ENCODE results near the gene CEP112.

Gene CEP112

DNA sequence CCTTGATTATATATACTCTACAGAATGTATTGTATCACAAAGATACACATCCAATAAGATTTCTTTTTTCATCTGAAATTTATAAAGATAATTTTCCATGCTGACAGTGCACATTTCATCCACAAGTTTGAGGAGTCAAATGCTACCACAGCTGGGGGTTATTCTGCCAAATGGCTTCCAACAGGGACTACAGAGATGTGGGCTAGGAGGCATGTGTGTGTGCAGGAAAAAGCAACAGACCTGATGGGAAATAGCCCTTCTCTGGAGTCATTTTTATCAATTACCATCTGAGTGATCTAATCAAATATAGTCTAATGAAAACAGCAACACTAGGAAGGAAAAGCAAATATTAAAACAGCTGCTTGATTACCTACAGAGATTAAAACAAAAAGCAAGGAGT is 290.5 kb downstream of the CEP112 start:
- no peak for DNase-seq
- intact Hi-C loops (cut with DNase I) = no loop called here

DNA sequence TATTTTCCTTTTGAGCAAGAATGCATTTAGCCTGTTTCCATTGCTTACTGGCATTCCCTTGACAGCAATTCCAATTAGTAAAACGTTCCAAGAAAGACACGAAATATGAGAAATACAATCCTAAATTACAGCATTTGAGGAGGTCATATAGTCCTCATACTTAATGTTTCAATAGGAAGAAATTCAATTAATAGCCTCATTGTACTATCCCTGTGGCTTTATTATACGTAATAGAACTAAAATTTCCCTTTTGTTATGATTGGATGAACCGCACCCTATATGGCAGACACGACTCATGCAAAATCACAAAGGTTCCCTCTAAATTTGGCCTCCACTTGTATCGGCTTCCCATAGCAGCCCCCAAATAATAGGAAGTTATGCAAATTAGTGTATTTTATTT is 291.7 kb downstream of the CEP112 start:
- DNase-seq = no peak
- intact Hi-C loops (cut with DNase I) = no loop called here

DNA sequence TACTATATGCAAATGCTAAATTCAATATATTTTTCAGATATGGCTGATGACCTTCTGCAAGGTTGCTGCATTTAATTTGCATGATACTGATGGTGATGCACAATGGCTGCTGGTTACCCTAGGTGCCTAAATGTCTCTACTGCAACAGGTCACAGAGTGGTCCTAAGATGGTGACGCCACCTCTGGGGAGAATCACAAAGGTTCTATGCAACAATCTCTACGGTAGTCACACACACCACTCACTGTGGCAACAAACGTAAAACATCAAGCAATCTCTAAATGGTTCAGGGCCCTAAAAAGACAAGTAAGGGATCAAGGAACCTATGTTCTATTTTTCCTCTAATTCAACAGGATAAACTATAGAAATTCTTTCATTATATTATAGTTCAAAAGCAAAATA is 293.3 kb downstream of the CEP112 start:
- intact Hi-C loops (cut with DNase I) = no loop called here
- DNase-seq = no peak

DNA sequence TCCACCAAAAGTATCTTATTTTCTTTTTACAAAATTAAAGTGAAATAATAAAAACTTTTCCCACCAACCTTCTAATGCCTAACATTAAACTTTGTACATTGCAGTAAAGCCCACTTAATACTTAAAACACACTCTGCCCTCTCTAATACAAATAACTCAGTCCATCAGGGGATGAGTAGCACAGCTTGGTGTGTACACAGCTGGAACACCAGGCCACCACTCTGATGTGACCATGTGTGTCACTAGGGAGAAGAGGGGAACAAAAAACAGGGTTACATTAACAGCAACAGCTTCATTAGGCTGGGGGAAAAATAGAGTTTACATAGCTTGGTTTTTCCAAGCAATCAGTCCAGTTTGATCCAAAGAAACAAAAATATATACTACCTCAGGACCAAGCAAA is 295.0 kb downstream of the CEP112 start:
- intact Hi-C loops (cut with DNase I) = no loop called here
- DNase-seq = no peak

DNA sequence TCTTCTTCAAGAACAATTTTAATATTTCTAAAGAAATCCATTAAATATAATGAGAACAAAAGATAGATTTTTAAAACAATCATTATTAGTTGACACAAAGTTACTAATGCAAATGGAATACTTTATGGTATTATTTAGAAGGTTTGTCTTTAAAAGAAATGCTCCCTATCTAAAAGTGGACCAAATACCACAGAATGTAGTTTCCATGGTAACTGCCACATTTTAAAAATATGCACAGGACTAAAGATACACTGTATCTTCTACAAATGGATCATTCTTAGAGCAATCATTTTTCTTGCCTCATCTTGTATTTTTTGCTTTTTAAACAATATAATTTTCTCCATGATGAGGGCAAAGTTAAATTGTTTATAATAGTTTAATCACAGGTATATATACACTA is 296.0 kb downstream of the CEP112 start:
- intact Hi-C loops (cut with DNase I) = no loop called here
- no peak for DNase-seq

DNA sequence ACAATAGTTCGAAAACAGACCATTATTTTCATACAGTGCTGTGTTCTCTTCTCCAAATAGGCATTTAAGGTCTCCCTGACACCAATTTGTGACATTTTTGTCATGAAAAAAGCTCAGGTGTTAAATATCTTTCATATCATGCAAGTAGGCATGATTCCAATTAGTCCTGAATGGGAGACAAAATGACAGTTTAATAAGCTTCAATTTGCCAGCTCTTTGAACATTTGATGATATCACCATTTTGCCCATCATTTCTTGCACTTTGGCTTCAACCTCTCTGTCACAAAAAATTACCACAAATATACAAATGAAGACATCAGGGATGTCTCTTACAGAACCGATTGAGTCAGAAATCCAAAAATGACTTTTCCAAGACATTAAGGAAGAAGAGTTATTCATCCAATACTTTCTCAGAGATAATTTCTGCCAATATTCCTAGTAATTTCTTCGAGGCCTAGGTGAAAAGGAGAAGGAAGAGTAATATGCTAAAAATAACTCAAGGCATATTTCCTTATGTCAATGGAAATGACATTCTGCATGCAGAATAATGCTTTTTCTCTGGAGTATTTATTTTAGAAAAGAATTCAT is 298.1 kb downstream of the CEP112 start:
- intact Hi-C loops (cut with DNase I) = no loop called here
- no peak for DNase-seq

DNA sequence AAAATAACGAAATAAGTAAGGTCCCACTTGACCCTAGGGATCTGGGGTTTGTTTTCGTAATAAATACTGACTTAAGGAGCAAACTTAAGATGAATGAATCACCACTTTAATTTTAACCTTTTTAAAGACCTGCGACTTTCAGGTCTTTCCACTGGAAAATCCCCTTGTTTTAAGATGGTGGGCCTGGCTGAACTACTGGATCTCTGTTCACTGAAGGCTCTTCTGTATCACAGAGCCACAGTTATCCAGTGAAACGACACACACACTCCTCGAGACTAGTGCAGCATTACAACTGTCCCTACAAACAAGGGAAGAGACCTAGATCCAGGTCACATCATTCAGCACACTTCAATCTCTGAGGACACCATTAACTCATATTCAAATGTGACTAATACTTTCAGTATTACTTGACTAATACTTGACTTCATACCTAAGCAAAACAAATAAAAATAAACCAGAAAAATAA is 299.0 kb downstream of the CEP112 start:
- DNase-seq = no peak
- intact Hi-C loops (cut with DNase I) = no loop called here

DNA sequence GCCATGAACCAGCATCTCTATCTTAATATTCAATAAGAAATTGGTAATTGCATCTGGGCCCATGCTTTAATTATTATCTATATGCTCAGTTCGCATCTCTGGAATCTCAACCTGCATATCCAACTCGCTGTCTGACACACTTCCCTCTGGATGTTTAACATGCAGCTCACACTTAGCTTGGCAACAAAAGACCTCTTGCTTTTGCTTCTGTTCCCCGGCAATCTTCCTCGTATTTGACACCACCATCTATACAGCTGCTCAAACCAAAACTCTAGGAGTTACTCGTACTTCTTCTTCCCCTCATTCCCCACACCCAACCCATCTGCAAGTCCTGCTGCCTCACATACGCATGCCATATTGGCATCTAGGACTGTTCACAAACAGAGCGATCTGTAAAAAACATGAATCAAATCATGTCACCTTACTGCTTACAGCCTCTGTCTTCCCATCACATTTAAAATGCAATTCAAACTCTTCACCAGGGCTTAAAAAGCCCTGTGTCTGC is 300.6 kb downstream of the CEP112 start:
- DNase-seq = no peak
- intact Hi-C loops (cut with DNase I) = no loop called here

DNA sequence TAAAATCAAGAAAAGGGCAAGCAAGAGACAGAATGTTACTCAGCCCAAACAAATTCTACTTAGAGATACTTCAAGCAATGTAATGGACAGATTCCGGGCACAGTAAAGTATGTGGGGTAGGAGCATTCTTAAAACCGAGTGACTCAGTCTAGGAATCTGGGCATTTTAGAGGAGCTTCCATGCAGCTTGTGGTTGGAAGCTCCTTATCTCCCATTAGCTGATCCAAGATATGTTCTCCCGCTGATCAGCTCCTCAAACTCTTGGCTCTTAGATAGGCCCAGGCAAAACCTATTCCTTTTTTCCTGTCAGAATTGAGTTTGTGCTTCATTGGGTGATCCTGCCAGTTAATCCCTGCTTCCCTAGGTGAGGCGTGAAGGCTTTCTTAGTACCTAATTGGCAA is 303.3 kb downstream of the CEP112 start:
- no peak for DNase-seq
- intact Hi-C loops (cut with DNase I) = no loop called here

DNA sequence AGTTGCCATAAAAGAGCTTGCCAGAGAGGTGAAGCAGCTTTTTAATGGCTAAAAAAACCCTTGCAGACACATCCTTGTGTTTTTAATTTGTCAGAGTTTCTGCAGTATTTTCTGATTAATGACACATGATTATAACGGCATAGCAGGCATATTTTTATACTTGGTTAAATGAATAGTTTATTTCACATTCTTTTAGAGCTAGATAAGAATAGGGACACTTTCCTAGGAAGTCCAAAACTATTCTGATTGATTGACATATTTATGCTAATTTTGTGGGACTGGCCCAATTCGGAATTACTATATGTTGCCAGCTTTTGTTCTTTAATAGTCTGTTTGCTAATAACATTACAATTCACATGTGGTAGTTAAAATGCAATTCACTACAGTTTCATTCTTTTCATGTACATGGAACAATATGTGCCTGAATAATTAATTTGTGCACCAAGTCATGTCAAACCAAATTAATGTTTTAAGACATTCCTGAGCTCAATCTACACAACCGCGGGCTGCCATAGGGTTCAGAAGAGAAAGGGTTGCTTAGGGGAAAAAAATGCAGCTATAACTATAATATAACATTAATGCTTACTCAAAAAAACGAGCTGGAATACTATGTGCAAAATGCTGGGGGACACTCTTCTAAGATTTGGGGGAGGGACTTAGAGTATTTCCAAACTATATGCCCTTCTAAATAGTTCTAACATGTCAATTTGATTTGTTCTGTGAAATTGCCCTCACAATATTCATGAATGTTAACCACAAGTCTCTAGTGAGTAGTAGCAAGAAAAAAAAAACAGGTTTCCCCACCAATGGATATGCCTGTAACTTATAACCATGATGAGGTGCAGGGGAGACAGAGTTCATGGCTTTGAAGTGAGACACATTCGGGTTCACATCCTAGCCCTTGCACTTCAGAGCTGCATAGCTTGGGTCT is 305.4 kb downstream of the CEP112 start:
- DNase-seq = no peak
- intact Hi-C loops (cut with DNase I) = no loop called here

DNA sequence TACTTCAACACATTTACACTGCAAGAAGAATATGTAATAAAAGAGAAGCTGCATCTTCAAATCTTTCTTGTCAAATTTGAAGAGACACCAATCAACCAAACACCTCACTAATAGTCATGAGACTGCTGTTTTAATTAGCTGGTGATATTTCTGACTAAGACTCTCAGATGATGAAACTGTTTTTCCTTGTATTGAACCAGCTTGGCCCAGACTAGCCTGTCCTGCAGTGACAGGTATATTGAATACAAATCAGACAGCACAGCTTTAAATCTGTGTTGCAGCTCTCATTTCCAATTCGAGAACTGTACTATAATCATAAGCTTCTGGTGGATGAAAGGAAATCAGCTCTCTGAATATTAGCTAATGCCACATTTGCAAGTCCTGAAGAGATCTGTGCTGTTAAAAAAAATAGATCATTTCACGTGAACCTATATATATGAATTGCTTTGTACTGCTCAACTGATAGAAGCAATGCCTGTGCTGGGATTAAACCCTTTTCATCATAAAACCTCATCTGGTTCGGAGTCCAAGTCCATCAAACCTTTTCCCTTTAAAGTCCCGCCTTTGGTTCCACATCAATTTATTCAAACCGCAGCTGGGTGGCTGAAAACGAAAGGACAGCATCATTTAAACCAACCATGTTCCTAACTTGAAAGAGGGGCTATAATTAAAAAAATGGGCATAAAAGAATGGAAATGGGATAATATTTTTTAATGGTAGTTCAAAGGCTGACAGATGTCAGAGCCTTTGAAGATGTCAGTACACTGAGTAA is 306.2 kb downstream of the CEP112 start:
- no peak for DNase-seq
- intact Hi-C loops (cut with DNase I) = no loop called here

DNA sequence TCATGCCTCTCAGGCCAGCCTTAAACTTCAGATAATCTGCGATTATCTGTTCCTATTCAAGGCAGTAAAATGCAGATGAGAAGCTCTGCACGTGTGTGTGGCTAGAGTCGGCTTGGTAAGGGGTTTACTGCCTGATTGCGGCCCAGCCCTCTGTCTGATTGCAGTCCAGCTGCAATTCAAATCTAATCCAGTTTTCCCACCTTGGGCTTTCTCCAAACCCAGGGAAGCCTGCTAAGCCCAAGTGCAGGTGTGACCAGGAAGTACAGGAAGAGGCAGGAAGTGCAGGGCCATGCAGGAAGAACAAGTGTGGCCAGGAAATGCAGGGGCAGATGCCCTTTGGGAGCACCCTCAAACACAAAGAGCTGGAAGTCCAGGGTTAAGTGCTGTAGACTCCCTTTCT is 314.9 kb downstream of the CEP112 start:
- DNase-seq = no peak
- intact Hi-C loops (cut with DNase I) = no loop called here

DNA sequence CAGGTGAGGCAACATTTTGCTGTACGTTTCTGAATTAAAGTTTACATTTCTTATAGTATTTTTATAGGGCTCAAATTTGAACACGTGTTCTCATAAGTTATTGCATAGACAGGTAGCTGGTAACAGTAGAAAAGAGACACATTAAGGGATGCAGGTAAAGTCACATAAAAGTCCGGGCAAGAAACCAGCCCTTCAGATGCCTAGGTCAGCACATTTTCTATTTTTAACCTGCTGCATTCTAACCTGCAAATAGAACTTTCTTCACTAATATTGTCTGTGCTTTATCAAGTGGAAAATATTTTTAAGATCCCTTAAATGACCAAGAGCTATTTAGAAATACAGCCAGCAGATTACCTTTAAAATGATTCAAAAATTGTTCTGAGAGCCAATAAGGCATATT is 323.1 kb downstream of the CEP112 start:
- DNase-seq = no peak

DNA sequence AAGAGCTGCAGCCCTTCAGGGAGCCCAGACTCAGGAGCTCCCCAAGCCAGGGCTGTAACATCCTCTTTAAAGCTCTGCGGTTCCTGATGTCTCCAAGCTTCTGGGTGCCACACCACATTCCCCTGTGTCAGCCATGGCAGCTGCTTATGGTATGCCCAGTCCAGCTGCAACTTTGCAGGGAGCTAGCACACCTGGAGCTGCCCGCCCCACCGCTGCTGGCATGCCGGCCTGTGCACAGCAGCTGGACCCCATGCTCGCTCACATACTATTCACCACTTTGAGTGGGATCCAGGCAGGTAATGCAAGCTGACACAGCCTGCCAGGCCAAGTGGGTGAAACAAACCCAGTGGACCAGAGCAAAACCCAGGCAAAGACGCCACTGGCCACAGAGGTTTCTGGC is 324.9 kb downstream of the CEP112 start:
- DNase-seq = no peak
- intact Hi-C loops (cut with DNase I) = no loop called here

More for the DNA sequence above, 323.1 kb downstream of the CEP112 start:
- intact Hi-C loops (cut with DNase I) = no loop called here

DNA sequence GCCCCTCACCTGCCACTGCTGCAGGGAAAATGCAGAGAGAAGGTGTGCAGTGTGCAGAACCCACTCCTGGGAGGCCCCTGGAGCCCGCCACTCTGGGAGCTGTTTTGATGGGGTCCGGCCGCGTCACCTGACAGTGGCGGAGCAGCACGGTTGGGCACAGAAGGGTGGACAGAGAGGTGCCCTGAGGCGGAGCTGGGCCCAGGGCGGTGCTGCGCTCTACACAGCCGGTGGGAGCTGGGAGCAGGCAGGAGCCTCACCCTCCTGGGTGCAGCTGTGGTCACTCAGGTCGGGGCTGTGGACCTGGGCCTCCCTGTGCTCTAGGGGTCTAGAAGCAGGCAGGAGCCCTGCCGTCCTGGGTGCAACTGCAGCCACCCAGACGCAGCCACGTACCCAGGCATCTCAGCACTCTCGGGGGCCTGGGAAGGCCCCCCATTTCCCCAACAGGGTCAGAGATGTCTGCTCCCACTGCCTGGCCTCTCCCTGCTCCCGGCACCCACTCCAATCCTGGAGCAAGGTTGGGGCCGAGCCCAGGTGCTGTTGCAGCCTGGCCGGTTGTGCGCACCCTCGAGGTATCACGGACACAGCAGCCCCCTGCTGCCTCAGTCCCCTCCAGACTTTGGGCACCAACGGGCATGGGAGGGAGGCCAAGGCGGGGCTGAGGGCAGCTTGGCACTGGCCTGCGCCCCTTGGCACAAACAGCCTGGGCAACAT is 326.1 kb downstream of the CEP112 start:
- peak in 1 of 10 donors; percentile 63 for DNase-seq
- intact Hi-C loops (cut with DNase I) = no loop called here

DNA sequence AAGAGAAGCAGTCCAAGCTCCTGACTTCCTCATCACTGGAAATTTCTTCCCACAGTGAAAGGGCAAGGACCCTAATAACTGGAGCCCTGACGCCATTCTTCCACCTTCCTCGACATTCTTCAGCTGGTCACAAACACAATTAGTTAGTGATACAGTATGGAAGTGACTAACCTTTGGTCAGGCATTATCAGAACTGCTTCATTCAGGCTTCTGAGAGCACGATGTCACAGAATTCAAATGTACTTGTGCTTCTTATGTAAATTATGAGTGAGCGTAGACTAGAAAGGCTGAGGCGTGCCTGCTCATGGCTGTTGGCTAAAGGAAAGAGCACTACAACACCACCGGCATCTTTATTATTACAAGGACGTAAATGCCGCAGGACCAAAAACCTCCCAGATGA is 327.5 kb downstream of the CEP112 start:
- no peak for DNase-seq
- intact Hi-C loops (cut with DNase I) = no loop called here

DNA sequence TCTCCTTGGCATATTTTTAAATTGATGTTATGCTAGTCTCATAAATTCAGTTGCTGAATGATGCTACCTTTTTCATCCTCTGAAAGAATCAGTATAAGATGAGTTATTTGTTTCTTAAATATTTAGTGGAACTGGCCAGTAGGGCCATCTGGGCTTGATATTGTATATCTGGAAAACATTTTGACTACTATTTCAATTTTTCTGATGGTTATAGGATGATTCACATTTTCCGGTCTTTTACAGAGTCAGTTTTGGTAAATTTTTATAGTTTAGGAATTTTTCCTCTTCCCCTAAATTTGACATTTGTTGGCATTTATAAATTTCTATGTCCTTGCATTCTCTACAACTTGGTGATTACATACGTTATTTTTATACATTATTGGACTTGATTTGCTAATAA is 334.2 kb downstream of the CEP112 start:
- intact Hi-C loops (cut with DNase I) = no loop called here

DNA sequence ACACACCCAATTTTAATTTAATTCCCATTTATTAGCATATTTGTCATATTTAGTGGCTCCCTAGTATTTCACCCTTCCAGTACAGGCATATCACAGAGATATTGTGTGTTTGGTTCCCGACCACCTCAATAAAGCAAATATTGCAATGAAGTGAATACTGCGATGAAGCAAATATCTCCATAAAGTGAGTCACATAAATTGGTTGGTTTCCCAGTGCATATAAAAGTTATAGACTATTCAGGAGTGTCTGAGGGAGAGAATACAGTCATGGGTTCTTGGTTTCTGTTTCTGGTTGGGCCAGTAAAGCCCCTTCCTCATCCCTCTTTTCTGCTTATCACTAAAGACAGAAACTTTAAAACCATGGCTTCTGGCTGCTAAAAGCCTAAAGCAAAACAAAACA is 335.1 kb downstream of the CEP112 start:
- no peak for DNase-seq
- intact Hi-C loops (cut with DNase I) = no loop called here

More for the DNA sequence above, 334.2 kb downstream of the CEP112 start:
- DNase-seq = no peak

DNA sequence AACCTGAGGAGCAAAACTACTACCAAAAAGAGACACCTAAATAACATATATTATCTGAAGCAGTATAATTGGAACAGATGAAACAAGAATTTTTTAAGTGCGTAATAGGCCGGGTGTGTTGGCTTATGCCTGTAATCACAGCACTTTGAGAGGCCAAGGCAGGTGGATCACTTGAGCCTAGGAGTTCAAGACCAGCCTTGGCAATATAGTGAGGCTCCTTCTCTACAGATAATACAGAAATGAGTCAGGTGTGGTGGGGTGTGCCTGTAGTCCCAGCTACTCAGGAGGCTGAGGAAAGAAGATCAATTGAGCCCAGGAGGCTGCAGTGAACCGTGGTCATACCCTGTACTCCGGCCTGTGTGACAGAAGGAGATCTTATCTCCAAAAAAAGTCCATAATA is 336.3 kb downstream of the CEP112 start:
- DNase-seq = no peak
- intact Hi-C loops (cut with DNase I) = no loop called here

DNA sequence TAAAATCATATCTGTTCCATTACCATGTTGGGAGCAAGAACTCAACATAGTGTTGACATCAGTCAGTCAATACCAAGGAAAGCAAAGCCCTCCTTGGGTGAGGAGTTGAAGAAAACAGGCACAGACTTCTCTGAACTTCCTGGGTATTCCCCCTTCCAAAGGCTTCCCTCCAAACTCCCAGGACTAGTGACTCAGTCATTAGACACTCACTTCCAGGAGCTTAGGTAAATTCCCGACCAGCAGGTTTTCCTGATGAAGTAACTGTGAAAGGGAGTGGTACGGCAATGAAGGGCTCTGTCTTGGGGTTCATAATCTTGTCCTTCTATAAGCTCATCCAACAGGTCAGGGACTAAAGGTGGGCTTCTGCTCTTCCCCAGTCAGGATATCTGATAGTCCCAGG is 336.7 kb downstream of the CEP112 start:
- no peak for DNase-seq

DNA sequence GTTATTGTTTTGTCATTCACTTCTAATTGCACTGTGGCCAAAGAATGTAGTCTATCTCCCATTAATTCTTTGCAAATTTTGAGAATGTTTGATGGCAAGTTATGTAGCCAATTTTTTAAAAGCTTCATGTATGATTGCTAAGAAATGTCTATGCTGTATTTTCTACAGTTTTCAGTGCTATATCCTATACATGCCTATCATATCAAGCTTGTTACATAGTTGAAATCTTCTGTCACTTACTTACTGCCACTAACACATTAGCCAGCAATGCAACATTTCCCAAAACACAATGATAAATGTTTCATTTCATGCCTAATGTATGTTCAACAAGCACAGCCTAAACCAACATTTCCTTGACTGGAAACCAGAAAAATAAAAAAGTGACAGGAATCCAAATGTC is 338.1 kb downstream of the CEP112 start:
- intact Hi-C loops (cut with DNase I) = no loop called here
- DNase-seq = no peak

More for the DNA sequence above, 336.7 kb downstream of the CEP112 start:
- intact Hi-C loops (cut with DNase I) = no loop called here

Data from posterior cingulate gyrus (tissue), 11 donors.